Stimulated activated CD8-positive, alpha-beta memory T cell treated with anti-CD3 and anti-CD28 coated beads, Interleukin-12 subunit alpha, Interleukin-12 subunit beta, amount 100 ng/mL, for 4 hours (primary cell): ENCODE measurements around the gene ARL5C.
"Not testable (repeated sequence)": the region's sequence is repeated elsewhere in the genome, so short reads cannot be mapped to it uniquely, and the experiment has no call there.

ENCODE experiments used
- DNase-seq: peaks from one replicate; pipeline ENCODE4 v3.0.0-alpha.2; 2020; ENCODE audit warnings: low read depth

The ARL5C gene

DNA sequence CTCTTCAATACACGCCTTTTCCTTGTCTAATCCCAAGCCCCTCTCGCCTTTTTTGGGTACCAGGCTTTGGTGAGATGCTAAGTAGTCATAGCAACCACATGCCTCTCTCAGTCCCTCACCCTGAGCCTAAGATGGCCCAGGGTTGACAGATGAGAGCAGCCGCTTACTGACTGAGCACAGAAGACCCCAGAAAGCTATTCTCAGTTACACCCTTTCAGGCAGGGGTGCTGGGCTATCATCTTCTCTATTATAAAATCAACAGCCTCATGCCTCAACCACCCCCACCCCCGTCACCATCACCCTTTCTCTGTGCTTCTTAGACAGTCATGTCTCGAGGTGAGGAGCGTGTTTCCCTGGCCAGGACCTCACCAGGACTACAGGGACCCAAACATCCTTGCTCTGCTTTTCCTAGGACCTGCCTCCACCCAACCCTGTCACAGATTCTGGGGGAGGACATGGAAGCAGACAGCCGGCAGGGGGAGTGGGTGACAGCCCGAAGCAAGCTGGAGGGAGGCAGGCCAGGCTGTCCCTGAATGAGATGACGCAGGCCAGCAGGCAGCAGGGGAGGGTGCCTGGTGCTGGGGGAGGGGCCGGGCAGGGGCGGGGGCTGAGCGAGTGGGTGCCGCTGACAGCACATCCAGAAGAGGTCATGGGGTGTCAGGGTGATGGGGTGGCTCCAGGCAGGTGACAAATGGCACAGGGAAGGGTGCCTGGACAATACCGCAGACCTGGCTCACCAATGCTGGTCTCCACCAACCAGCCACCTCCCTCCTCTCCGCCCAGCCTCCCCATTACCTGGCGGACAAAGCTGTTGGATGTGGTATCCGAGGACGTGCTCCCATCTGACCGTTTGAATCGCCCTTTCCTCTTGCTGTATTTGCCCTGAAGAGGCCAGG lies 28.4 kb upstream of the ARL5C start:
- DNase-seq = no peak

DNA sequence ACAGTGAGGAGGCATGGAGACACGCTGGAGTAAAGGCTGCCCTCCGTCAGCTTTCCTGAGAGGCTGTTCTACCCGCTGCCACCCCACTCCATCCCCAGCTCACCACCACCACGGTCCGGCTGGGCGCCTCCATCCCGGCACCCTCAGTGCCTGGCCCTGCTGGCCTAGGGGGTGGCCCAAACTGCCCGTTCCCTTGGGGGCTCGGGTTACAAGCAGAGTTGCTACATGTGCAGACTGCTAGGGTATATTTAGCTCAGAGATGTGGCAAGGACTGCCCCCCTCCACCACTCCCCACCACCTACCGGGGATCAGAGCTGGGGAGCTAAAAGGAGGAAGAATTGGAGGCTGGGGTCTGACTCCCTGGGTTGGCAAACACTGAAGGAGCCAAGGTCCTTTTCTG lies 27.4 kb upstream of the ARL5C start:
- no peak for DNase-seq

DNA sequence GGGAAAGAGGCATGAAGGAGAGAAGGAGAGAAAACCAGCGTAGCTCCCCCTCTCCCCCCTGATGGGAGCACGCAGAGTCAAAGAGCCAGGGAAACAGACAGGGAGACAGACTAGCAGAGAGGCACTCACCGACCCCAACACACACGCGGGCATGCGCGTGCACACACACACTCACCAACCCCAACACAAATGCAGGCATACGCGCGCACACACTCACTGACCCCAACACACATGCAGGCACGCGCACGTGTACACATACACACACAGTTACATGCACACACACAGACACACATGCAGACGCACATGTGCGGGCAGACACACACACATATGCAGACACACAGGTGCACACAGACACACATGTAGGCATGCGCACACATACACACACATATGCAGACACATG lies 26.9 kb upstream of the ARL5C start:
- DNase-seq = no peak

DNA sequence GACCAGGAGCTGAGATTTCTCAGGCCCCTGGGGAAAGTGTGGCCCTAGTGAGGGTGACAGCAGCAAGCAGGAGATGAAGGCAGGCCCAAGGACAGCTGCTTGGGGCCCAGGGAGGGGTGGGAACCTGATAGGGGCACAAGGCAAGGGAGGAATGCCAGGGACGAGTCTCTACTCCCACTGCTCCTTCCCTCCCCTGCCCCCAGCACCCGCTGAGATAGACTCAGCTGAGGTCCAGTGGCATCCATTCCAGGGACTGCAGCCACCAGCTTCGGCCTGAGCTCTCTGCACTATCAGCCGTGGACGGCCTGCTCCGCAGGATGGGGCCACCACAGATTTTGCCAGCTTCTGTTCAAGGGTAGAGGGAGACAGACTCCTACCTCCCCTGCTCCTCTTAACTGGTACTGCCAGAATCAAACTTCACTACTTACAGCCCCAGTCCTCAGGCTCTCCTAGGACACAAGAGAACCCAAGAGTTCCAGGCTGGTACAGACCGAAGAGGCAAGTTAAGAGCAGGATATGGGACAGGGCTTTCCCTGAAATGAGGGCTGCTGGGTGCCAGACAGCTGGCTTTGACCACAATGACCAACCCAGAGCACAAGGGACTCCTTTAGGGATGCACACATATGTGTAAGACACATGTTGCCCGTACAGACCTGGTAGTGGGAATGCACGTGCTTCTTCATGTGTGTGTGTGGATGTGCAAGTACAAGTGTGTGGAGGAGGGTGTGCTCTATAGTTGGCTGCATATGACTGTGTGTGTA lies 26.0 kb upstream of the ARL5C start:
- no peak for DNase-seq

DNA sequence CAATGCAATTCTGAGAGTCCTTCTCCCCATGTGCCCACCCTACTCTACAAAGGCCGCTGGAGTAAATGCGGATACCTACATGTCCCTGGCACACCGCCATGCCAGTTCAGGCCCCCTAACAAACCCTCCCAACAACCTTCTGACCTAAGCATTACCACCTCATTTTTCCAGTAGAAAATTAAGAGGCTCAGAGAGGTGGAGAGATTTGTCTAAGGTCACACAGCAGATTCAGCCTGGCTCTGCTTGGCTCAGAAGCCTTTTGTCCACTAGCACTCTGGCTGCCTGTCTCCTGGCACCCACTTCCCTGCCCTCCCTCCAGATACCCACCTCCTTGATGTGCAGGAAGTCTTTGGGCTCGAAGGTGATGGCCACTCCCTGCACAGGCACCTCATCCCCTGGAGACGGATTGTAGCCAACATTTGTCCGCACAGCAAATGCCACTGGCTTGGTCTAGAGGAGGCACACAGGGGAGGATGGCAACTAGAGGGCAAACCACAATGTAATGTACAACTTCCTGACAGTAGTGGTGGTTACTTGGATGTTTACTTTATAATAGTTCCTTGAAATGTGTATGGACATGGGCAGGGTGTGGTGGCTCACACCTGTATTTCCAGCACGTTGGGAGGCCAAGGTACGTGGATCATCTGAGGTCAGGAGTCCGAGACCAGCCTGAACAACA lies 21.3 kb upstream of the ARL5C start:
- DNase-seq = no peak

DNA sequence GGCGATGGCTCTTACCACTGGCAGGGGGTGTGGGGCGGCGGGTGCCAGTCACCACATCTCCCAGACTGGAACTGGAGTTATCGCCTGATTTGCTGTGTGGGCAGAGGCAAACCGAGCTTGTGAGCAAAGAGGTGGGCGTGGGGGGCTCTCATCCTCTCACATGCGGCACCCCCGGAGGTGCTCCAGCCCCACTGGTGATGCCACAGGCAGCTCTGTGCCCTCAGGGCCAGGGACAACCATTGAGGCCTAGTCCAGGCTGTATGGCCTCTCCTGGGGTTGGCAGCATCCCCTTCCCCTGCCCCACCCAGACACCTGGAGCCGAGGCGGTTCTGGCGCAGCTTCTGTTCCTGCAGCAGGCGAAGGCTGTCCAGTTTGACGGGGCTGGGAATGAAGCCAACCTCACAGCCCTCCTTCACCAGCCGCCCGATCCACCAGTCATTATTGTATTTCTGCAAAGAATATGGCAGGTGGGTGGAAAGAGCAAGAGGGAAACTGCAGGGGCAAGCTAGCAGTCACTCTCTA lies 20.6 kb upstream of the ARL5C start:
- DNase-seq = no peak

DNA sequence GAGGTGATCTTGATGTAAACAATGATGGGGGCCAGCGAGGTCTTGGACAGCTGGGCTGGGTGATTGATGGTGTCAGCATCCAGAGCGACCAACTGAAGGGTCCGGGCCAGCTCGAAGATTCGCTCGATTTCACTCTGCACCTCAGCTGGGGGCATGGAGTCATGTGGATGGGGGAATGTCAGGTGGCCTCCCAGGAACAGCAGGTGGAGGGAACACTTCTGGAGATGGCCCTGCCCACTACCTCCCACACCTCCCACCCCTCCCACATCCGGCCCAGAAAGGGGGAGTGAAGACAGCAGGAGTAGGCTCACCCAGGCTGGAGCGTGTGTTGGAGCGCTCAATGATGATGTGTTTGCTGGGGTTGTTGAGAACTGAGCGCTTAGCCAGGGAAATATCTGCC lies 17.8 kb upstream of the ARL5C start:
- no peak for DNase-seq

DNA sequence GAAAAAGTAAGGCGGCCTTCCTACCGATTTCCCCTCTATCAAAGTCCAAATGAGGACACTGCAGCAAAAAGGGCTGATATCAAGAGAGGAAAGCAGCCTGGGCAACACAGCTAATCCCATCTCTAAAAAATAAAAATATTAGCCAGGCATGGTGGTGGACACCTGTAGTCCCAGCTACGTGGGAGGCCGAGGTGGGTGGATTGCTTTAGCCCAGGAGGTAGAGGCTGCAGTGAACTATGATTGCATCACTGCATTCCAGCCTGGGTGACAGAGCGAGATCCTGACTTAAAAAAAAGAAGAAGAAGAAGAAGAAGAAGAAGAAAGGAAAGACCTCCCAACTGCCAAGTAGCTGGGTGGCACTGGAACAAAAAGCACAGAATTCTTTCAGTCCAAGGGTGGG lies 17.1 kb upstream of the ARL5C start:
- no peak for DNase-seq

DNA sequence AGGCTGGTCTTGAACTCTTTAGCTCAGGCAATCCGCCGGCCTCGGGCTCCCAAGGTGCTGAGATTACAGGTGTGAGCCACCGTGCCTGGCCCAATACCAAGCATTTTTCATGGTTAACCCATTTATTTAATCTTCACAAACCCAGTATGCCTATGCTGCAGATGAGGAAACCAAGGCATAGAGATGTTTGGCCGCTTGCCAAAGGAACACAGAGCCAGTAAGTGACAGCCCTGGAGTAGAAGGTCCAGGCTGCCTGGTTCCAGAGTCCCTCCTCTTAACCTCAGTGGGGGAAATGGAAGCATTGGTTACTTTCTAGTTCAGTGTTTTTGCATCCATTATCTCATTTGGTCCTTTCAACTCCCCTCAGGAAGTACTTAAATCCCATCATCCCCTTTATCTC lies 15.3 kb upstream of the ARL5C start:
- no peak for DNase-seq

DNA sequence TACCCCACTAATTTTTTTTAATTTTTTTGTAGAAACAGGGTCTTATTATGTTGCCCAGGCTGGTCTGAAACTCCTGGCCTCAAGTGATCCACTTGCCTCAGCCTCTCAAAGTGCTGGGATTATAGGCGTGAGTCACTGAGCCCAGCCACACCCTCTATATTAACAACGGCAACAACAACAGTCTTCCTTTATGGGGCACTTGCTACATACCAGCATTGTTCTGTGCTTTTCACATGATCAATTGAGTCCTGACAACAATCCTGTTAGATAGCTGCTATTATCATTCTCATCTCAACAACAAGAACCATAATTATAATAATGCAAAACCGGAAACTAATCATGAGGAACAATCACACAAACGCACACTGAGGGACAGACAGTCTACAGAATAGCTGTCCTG lies 12.6 kb upstream of the ARL5C start:
- DNase-seq = no peak

DNA sequence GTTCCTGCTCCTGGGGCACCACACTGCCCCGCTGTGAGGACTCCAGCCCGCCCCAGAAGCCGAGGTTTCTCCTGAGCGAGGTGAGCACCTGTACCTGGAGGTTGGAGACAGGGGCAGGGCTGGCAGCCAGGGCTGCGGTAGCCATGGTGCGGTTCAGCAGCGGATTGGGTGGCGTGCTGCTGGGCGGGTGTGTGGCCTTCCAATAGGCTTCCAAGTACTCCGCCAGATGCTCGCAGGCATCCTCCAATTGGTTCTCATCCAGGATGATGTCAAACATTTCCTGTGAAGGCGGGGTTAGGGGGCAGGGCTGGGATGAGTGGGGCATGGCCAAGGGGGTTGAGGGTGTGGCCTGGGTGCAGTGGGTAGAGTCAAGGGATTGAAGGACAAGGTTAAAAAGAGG lies 11.3 kb upstream of the ARL5C start:
- no peak for DNase-seq

DNA sequence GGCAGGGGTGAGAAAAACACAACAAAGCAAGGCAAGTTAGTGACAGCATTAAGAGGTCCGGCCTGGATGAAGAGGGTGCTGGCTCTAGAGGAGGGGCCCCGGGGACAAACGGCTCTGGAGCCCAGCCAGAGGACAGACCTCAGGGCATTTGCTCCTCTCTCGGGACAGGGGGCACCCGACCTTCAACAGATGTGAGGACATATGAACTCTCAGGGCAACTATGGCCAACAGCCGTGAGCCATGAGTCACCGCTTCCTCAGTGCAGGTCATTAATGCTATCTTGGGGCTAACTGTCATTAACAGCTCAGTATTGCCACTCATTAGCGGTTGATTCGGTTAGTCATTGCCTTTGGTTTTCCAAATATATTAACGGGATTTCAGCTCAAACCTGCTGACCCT lies 9.7 kb upstream of the ARL5C start:
- DNase-seq = no peak

DNA sequence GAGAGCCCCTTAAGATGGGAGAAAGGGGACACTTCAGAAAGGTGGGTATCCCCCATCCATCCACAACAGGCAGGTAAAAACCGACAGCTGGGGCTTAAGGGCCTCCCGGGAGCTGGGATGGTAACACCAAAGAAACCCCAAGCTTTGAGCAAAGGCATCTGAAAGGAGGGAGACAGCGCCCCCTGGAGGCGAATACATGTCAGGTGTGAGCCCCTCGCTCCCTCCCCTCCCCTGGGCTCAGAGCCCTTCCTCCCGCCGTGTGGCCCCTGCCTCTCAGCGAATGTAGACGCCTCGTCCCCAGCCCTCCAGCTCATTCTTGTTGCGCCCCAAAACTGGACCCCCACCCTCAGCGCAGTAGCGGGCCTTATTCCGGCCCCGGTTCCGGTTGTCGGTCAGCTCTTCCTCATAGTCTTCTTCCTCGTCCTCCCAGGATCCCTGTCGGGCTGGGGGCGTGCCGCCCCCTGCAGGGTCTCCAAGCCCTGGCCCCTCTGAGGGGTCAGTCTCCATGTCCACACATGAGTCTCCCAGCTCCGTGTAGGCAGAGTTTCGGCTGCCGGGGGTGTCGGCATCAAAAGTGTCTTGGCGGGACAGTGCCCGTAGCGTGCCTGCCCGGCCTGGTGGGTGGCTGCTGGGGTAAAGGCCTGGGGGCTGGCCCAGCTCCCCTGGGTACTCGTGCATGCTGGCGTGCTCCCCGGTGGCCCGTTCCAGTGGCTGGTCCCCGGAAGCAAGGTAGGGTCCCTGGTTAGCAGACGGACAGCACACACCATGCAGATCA lies 9.1 kb upstream of the ARL5C start:
- DNase-seq = peak; percentile 47

DNA sequence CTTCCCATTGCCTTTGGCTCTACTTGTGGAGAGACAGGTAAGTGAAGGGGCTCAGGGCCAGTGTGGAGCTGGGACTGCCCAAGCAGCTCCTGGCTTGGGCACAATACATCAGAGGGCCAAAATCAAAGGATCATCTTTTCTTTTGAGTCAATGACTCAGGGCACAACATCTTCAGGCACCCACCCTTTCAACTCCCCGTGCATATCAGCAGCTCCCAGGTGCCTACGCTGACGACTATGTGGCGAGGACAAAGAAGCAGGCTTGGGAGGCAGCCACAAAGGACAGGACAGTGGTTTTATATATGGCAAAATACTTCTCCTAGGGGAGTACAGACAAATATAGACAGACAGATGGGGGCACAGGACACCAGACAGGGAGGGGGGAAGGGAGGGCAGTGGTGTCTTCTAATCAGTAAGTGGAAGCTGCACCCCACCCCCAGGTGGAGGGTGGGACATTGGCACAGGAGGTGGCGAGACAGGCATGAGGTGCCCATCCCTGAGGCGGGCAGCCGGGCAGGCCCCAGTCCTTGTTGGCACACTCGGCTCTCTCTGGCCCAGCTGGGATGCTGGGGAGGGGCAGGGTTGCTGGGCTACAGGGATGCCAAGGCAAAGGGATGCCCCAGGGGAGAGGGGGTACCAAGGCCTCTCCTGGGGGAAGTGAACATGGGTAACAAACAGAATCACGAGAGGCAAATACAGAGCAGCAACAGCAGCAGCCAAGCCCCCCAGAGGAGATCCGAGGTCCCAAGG lies 7.7 kb upstream of the ARL5C start:
- no peak for DNase-seq

DNA sequence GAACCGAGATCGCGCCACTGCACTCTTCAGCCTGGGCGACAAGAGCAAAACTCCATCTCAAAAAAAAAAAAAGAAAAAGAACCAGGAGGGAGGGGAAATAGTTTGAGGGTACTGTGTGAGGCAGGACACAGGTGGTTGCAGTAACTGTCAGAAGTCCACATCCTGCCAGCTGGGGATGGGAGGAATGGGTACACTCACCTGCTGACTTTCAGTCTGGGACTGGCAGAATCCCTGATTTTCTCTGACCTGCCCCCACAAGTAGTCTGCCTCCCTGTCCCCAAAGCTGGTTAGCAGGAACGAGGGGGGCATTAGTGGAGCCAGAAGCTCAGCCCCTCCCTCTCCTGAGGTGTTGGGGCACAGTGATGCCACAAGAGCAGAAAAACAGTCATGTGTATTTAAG lies 7.1 kb upstream of the ARL5C start:
- no peak for DNase-seq

DNA sequence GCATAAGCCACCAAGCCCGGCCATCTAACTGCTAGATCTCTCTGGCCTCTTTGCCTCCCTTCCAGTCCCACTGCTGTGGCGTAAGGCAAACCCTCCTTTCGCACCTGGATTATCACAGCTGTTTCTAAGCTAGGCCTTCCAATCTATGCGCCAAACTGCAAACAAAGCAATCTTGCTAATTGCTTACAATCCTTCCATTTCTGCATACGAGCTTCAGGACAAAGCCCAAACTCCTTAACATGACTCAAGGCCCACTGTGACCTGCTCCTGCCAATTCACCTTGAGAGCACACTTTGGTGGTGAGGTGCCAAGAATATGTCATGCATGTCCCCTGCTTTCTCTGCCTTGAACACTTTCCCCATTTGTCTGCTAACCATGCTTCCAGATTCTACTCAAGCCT lies 6.0 kb upstream of the ARL5C start:
- no peak for DNase-seq

DNA sequence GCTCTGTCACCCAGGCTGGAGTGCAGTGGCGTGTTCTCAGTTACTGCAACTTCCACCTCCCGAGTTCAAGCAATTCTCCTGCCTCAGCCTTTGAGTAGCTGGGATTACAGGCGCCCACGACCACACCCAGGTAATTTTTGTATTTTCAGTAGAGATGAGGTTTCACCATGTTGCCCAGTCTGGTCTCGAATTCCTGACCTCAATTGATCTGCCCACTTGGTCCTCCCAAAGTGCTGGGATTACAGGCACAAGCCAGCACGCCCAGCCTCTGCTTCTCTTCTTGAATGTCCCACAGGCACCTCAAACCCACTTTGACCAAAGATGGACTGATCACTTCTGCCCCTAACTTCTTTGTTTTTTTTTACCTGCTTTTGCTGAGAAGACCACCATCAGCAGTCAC lies 4.6 kb upstream of the ARL5C start:
- no peak for DNase-seq

DNA sequence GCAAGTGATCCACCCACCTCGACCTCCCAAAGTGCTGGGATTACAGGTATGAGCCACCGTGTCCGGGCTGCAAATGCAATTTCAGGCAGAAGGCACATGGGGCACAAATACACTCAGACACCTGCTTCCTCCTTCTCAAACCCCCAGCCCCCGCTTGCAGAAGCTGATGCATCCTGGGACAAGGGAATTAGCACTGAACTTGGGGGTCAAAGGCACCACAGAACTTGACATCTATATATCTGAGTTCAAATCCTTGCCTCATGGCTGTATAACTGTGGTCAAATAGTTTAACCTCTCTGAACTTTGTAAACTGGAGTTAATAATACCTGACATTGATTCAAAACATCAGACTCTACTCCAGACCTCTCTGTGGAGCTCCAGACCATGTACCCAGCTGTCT lies 4.1 kb upstream of the ARL5C start:
- DNase-seq = no peak

DNA sequence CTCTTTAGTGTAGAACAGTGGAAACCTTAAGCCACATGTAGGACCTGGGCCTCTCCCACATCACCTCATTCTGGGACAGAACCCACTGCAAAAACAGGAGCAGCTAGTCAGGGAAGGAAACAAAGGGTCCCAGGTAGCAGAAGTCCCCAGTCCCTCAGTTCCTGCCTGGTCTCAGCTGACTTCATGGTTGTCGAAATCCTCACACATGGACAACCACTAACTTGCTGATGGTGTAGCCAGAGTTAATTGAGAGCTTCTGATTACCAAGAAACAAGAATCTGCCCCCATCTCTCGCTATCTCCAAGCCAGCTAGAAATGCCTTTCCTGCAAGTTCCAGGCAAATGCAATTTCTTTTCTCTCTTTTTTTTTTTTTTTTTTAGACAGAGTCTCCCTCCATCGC lies 3.6 kb upstream of the ARL5C start:
- DNase-seq = no peak

DNA sequence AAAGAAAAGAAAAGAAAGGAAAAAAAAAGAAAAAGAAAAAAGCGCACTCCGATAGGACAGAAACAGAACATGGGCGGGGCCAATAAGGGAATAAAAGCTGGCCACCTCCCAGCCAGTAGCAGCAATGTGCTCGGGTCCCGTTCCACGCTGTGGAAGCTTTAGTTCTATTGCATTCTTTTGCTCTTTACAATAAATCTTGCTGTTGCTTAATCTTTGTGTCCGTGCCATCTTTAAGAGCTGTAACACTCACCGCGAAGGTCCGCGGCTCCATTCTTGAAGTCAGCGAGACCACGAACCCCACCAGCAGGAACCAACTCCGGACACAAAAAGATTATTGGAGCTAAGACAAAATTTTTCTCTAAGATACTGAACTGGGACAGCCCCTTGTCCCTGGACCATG lies 3.1 kb upstream of the ARL5C start:
- DNase-seq = no peak

DNA sequence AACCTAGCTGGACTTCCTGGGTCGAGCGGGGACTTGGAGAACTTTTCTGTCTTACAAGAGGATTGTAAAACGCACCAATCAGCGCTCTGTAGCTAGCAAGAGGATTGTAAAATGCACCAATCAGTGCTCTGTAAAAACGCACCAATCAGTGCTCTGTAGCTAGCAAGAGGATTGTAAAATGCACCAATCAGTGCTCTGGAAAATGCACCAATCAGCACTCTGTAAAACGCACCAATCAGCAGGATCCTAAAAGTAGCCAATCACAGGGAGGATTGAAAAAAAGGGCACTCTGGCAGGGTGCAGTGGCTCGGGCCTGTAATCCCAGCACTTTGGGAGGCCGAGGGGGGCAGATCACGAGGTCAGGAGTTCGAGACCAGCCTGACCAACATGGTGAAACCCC lies 2.5 kb upstream of the ARL5C start:
- not testable (repeated sequence) for DNase-seq
